Large intestine (tissue), 3 donors: ENCODE results near the gene KLK15. TPM values are rescaled to one million over a fixed set of nuclear protein-coding genes. Genes with fewer than 3 reads are reported as not detected.
A peak's percentile ranks its signal among the peaks of the same experiment; 100 is the strongest.

Source experiments
- DNase-seq, 2 donors: peaks; one replicate each; pipeline versions ENCODE4 v3.0.0 to v3.0.0-alpha.2; 2013
- H3K27ac ChIP-seq: one replicate; pipeline ENCODE4 v1.5.1; 2013; ENCODE audit warnings: low read length
- H3K27me3 ChIP-seq: 2 replicates; pipeline ENCODE4 v1.6.1; 2013; ENCODE audit warnings: low read length; ENCODE audit not compliant: control insufficient read depth, insufficient read depth
- H3K36me3 ChIP-seq: 2 replicates; pipeline ENCODE4 v1.6.1; 2013; ENCODE audit warnings: low read length; ENCODE audit not compliant: control insufficient read depth, insufficient read depth
- H3K4me1 ChIP-seq: one replicate; pipeline ENCODE4 v1.6.1; 2013; ENCODE audit warnings: low read length; ENCODE audit not compliant: control insufficient read depth, insufficient read depth
- H3K4me3 ChIP-seq: one replicate; pipeline ENCODE4 v1.5.1; 2013; ENCODE audit warnings: low read length
- H3K9me3 ChIP-seq: one replicate; pipeline ENCODE4 v1.6.1; 2013; ENCODE audit warnings: mild to moderate bottlenecking, low read depth, low read length, moderate library complexity; ENCODE audit not compliant: control insufficient read depth
- WGBS: methylation state at CpG from one replicate; pipeline ENCODE4 v1.1.5; 2013; ENCODE audit warnings: low lambda C conversion rate; ENCODE audit not compliant: insufficient coverage; 5-methylcytosine and 5-hydroxymethylcytosine counted together
- polyA plus RNA-seq: library from polyadenylated mRNA; unstranded; fragments of 120-200 nt; gene quantifications from one replicate; pipeline ENCODE4 v1.2.1, GENCODE V29; 2013

KLK15 gene
- polyA plus RNA-seq, 1 donor: 0.10 TPM

GRCh38 chr19:50843701-50844221 is 10.4 kb upstream of the KLK15 start:
- DNase-seq: no peak
- WGBS: no CpG with 5 or more reads among the region's 7 CpGs
- H3K4me1 ChIP-seq: no peaks in the 10 kb centered on the region
- no peaks in the 10 kb centered on the region for H3K27me3 ChIP-seq
- H3K27ac ChIP-seq: no peak overlapping the region
- H3K4me3 ChIP-seq: no peak overlapping the region
- peaks cover 10% of the 10 kb centered on the region for H3K9me3 ChIP-seq
- no peaks in the 10 kb centered on the region for H3K36me3 ChIP-seq

- Histone ChIP-seq H3K36me3 (no peaks in the 10 kb centered on the region), H3K9me3 (peaks cover 10% of the 10 kb centered on the region), H3K27ac (no peak overlapping the region), H3K4me1 (no peaks in the 10 kb centered on the region), H3K4me3 (no peak overlapping the region), H3K27me3 (no peaks in the 10 kb centered on the region)
- no peak for DNase-seq
- 100% methylated on average over 2 of the region's 2 CpGs for WGBS
These were observed 9.8 kb upstream of the KLK15 start for GRCh38 chr19:50843205-50843604.

- WGBS: no CpG with 5 or more reads among the region's 6 CpGs
- H3K9me3 ChIP-seq: peaks cover 10% of the 10 kb centered on the region
- H3K4me1 ChIP-seq: no peaks in the 10 kb centered on the region
- H3K4me3 ChIP-seq: no peak overlapping the region
- H3K27ac ChIP-seq: no peak overlapping the region
- H3K27me3 ChIP-seq: no peaks in the 10 kb centered on the region
- no peak for DNase-seq
- no peaks in the 10 kb centered on the region for H3K36me3 ChIP-seq
These were observed 8.8 kb upstream of the KLK15 start for GRCh38 chr19:50842130-50842529.

GRCh38 chr19:50839712-50840655 is 6.6 kb upstream of the KLK15 start:
- H3K4me1 ChIP-seq: peaks cover 6% of the 10 kb centered on the region
- H3K36me3 ChIP-seq: no peaks in the 10 kb centered on the region
- peaks cover 16% of the 10 kb centered on the region for H3K27me3 ChIP-seq
- DNase-seq: no peak
- H3K4me3 ChIP-seq: no peak overlapping the region
- H3K9me3 ChIP-seq: peaks cover 10% of the 10 kb centered on the region
- WGBS: 73% methylated on average over 3 of the region's 10 CpGs
- H3K27ac ChIP-seq: no peak overlapping the region

- WGBS: 20% methylated on average over 3 of the region's 6 CpGs
These were observed 4.9 kb upstream of the KLK15 start for GRCh38 chr19:50838239-50838638.

GRCh38 chr19:50837300-50837699 is 3.9 kb upstream of the KLK15 start:
- Histone ChIP-seq H3K27me3 (peaks cover 17% of the 10 kb centered on the region), H3K36me3 (no peaks in the 10 kb centered on the region), H3K9me3 (peaks cover 2% of the 10 kb centered on the region), H3K4me3 (no peak overlapping the region), H3K4me1 (peaks cover 6% of the 10 kb centered on the region), H3K27ac (no peak overlapping the region)
- no CpG with 5 or more reads among the region's 10 CpGs for WGBS
- DNase-seq: no peak

More at GRCh38 chr19:50838239-50838638, 4.9 kb upstream of the KLK15 start:
- peaks cover 6% of the 10 kb centered on the region for H3K4me1 ChIP-seq
- no peaks in the 10 kb centered on the region for H3K36me3 ChIP-seq
- no peak overlapping the region for H3K4me3 ChIP-seq
- peaks cover 2% of the 10 kb centered on the region for H3K9me3 ChIP-seq
- DNase-seq: no peak
- no peak overlapping the region for H3K27ac ChIP-seq
- peaks cover 17% of the 10 kb centered on the region for H3K27me3 ChIP-seq

GRCh38 chr19:50836543-50837195 is 3.3 kb upstream of the KLK15 start:
- Histone ChIP-seq H3K27me3 (peaks cover 17% of the 10 kb centered on the region), H3K36me3 (no peaks in the 10 kb centered on the region), H3K9me3 (peaks cover 2% of the 10 kb centered on the region), H3K4me3 (no peak overlapping the region), H3K27ac (no peak overlapping the region), H3K4me1 (peaks cover 6% of the 10 kb centered on the region)
- no CpG with 5 or more reads among the region's 19 CpGs for WGBS
- DNase-seq: no peak

- H3K9me3 ChIP-seq: peaks cover 2% of the 10 kb centered on the region
- peak overlapping the region; percentile 56 for H3K4me3 ChIP-seq
- H3K27ac ChIP-seq: no peak overlapping the region
- peaks cover 6% of the 10 kb centered on the region for H3K4me1 ChIP-seq
- H3K27me3 ChIP-seq: peaks cover 17% of the 10 kb centered on the region
- 20% methylated on average over 2 of the region's 67 CpGs for WGBS
- peak; percentile 60 to 79 for DNase-seq
- no peaks in the 10 kb centered on the region for H3K36me3 ChIP-seq
These were observed 2.6 kb upstream of the KLK15 start for GRCh38 chr19:50835785-50836542.

- H3K27me3 ChIP-seq: peaks cover 17% of the 10 kb centered on the region
- no CpG with 5 or more reads among the region's 13 CpGs for WGBS
- DNase-seq: no peak
- H3K27ac ChIP-seq: no peak overlapping the region
- peak overlapping the region; percentile 56 for H3K4me3 ChIP-seq
- H3K9me3 ChIP-seq: peaks cover 2% of the 10 kb centered on the region
- H3K4me1 ChIP-seq: peaks cover 6% of the 10 kb centered on the region
- no peaks in the 10 kb centered on the region for H3K36me3 ChIP-seq
These were observed 1.9 kb upstream of the KLK15 start for GRCh38 chr19:50835103-50835784.
